H1 (cell line): ENCODE measurements around the gene RAD23B. TPM values are rescaled to one million over a fixed set of nuclear protein-coding genes. Genes with fewer than 3 reads are reported as not detected.

ENCODE experiments used
- CTCF ChIA-PET: fragments of 300-600 bp; sonication (Branson Sonifier 250); formaldehyde crosslinking; loops from one replicate; lab custom pipeline; 2021; ENCODE audit not compliant: partially characterized antibody; lab: Charles Lee
- POLR2A ChIA-PET: fragments of 300-600 bp; sonication (Branson Sonifier 250); formaldehyde crosslinking; loops from one replicate; lab custom pipeline; 2021; ENCODE audit warnings: inconsistent platforms; ENCODE audit not compliant: partially characterized antibody; lab: Charles Lee
- DNase-seq, 2 experiments: peaks; one replicate each; pipeline versions ENCODE4 v3.0.0 to v3.0.0-alpha.2; 2010 to 2022; ENCODE audit warnings: low spot score in 2 of 2, low read depth in 1 of 2, mixed read lengths in 1 of 2
- FAIRE-seq: peaks from 2 replicates; lab custom pipeline; 2011; peaks lifted over from hg19 to GRCh38; lab: Jason Lieb, UNC
- H2AFZ ChIP-seq: 2 replicates; pipeline ENCODE4 v1.8.1; 2012; ENCODE audit warnings: low read length, inconsistent platforms
- H2AK5ac ChIP-seq: 2 replicates; pipeline ENCODE4 v1.6.1; 2013; ENCODE audit warnings: low read depth, low read length
- H2BK120ac ChIP-seq: replicated peaks from 2 replicates; pipeline ENCODE3; 2013; ENCODE audit warnings: low read depth, low read length, inconsistent platforms
- H2BK12ac ChIP-seq: 2 replicates; pipeline ENCODE4 v1.6.1; 2013; ENCODE audit warnings: low read depth, low read length
- H2BK15ac ChIP-seq: 2 replicates; pipeline ENCODE4 v1.6.1; 2013; ENCODE audit warnings: low read length
- H2BK20ac ChIP-seq: 2 replicates; pipeline ENCODE4 v1.6.1; 2013; ENCODE audit warnings: low read length
- H2BK5ac ChIP-seq: 2 replicates; pipeline ENCODE4 v1.6.1; 2013; ENCODE audit warnings: low read depth, low read length
- H3K14ac ChIP-seq: 2 replicates; pipeline ENCODE4 v1.6.1; 2013; ENCODE audit warnings: inconsistent platforms; ENCODE audit not compliant: insufficient read length
- H3K18ac ChIP-seq: 2 replicates; pipeline ENCODE4 v1.6.1; 2013; ENCODE audit warnings: low read length; ENCODE audit errors: extremely low read depth
- H3K23ac ChIP-seq: 2 replicates; pipeline ENCODE4 v1.6.1; 2013; ENCODE audit warnings: inconsistent platforms; ENCODE audit not compliant: insufficient read length
- H3K23me2 ChIP-seq: 2 replicates; pipeline ENCODE4 v1.6.1; 2013; ENCODE audit warnings: low read depth, low read length
- H3K27ac ChIP-seq: 2 replicates; pipeline ENCODE4 v1.6.1; 2011; ENCODE audit warnings: low read depth, low read length, inconsistent platforms
- H3K27me3 ChIP-seq, 4 experiments: replicated peaks in 1 of 4; 1 replicate in 1 of 4; 2 replicates in 3 of 4; pipeline versions ENCODE4 v1.6.1 to v1.8.1; 2011 to 2013; ENCODE audit warnings: low read length in 3 of 4, mild to moderate bottlenecking in 3 of 4, inconsistent platforms in 2 of 4, mixed read lengths in 2 of 4, moderate library complexity in 1 of 4; ENCODE audit not compliant: control insufficient read depth in 3 of 4, insufficient read depth in 3 of 4; ENCODE audit errors: extremely low read depth in 1 of 4
- H3K36me3 ChIP-seq, 4 experiments: 2 replicates each; pipeline versions ENCODE4 v1.6.1 to v1.8.1; 2011 to 2013; ENCODE audit warnings: mild to moderate bottlenecking in 4 of 4, low read length in 3 of 4, moderate library complexity in 2 of 4, control low read depth in 1 of 4, inconsistent platforms in 1 of 4; ENCODE audit not compliant: insufficient read depth in 4 of 4, control insufficient read depth in 2 of 4
- H3K4ac ChIP-seq: replicated peaks from 2 replicates; pipeline ENCODE3; 2013; ENCODE audit warnings: low read length, low read depth, mixed read lengths, inconsistent platforms; ENCODE audit not compliant: insufficient read length
- H3K4me1 ChIP-seq, 4 experiments: replicated peaks in 1 of 4; 1 replicate in 1 of 4; 2 replicates in 3 of 4; pipeline versions ENCODE4 v1.6.1 to v1.8.1; 2011 to 2013; ENCODE audit warnings: low read length in 3 of 4, inconsistent platforms in 2 of 4, mixed read lengths in 1 of 4; ENCODE audit not compliant: insufficient read depth in 4 of 4, control insufficient read depth in 3 of 4
- H3K4me2 ChIP-seq, 2 experiments: 2 replicates each; pipeline versions ENCODE4 v1.6.1 to v1.8.1; 2011 to 2013; ENCODE audit warnings: low read depth in 2 of 2, low read length in 2 of 2, control low read depth in 1 of 2, inconsistent platforms in 1 of 2, mild to moderate bottlenecking in 1 of 2; ENCODE audit not compliant: insufficient read depth in 1 of 2
- H3K4me3 ChIP-seq, 4 experiments: fragments of 200-600, 300-600 bp in 1 of 4; sonication (generic), shearing (Covaris generic), sonication (Bioruptor Twin) in 1 of 4; 2 replicates each; pipeline versions ENCODE4 v1.5.1 to v1.8.1; 2011 to 2016; ENCODE audit warnings: low read length in 4 of 4, low read depth in 3 of 4, control low read depth in 2 of 4, inconsistent platforms in 2 of 4, mild to moderate bottlenecking in 2 of 4, mixed read lengths in 1 of 4, moderate library complexity in 1 of 4; ENCODE audit not compliant: insufficient read depth in 2 of 4; ENCODE audit errors: extremely low read depth in 1 of 4
- H3K56ac ChIP-seq: replicated peaks from 2 replicates; pipeline ENCODE3; 2013; ENCODE audit warnings: low read depth, mild to moderate bottlenecking, mixed read lengths, low read length, inconsistent platforms; ENCODE audit not compliant: insufficient read length
- H3K79me1 ChIP-seq: 2 replicates; pipeline ENCODE4 v1.6.1; 2013; ENCODE audit warnings: low read depth, low read length, control low read depth
- H3K79me2 ChIP-seq, 2 experiments: 2 replicates each; pipeline versions ENCODE4 v1.6.1 to v1.8.1; 2012 to 2013; ENCODE audit warnings: low read length in 2 of 2, mild to moderate bottlenecking in 2 of 2, inconsistent platforms in 1 of 2; ENCODE audit not compliant: insufficient read depth in 2 of 2, control insufficient read depth in 1 of 2
- H3K9ac ChIP-seq, 4 experiments: replicated peaks in 1 of 4; 1 replicate in 1 of 4; 2 replicates in 3 of 4; pipeline versions ENCODE4 v1.6.1 to v1.8.1; 2011 to 2013; ENCODE audit warnings: low read depth in 3 of 4, low read length in 3 of 4, control low read depth in 2 of 4, mild to moderate bottlenecking in 2 of 4, moderate library complexity in 2 of 4, inconsistent platforms in 1 of 4; ENCODE audit errors: extremely low read depth in 1 of 4
- H3K9me3 ChIP-seq, 2 experiments: 2 replicates each; pipeline versions ENCODE4 v1.6.1 to v1.8.1; 2012 to 2013; ENCODE audit warnings: mild to moderate bottlenecking in 2 of 2, moderate library complexity in 2 of 2, control low read depth in 1 of 2, inconsistent platforms in 1 of 2, low read depth in 1 of 2, low read length in 1 of 2, mixed read lengths in 1 of 2; ENCODE audit not compliant: insufficient read depth in 2 of 2
- H4K20me1 ChIP-seq, 2 experiments: replicated peaks in 1 of 2; 2 replicates each; pipeline versions ENCODE3 to v1.8.1; 2011 to 2013; ENCODE audit warnings: inconsistent platforms in 2 of 2, low read length in 2 of 2, mild to moderate bottlenecking in 1 of 2; ENCODE audit not compliant: insufficient read depth in 2 of 2, control insufficient read depth in 1 of 2
- H4K5ac ChIP-seq: 2 replicates; pipeline ENCODE4 v1.6.1; 2013; ENCODE audit warnings: low read length, low read depth, mixed read lengths, inconsistent platforms; ENCODE audit not compliant: insufficient read length
- H4K8ac ChIP-seq: 2 replicates; pipeline ENCODE4 v1.8.0; 2013; ENCODE audit warnings: mild to moderate bottlenecking, moderate library complexity, low read length, inconsistent platforms; ENCODE audit not compliant: insufficient read depth; ENCODE audit errors: extremely low read depth
- H4K91ac ChIP-seq: replicated peaks from 2 replicates; pipeline ENCODE3; 2013; ENCODE audit warnings: low read length, mixed read lengths, inconsistent platforms; ENCODE audit not compliant: insufficient read length
- ATF2 ChIP-seq: IDR thresholded peaks from 2 replicates; pipeline ENCODE4 v1.6.1; 2012; ENCODE audit warnings: low read length, inconsistent platforms
- BACH1 ChIP-seq: IDR thresholded peaks from 2 replicates; pipeline ENCODE4 v1.6.1; 2012; ENCODE audit warnings: low read length, improper control_type of control experiment
- BCL11A ChIP-seq, 2 experiments: IDR thresholded peaks; one replicate each; pipeline ENCODE4 v1.6.1; 2011; ENCODE audit warnings: low read depth in 2 of 2, low read length in 2 of 2, mild to moderate bottlenecking in 2 of 2
- CBX5 ChIP-seq: fragments of 300-800, 300-1000 bp; sonication (generic); IDR thresholded peaks from 2 replicates; pipeline ENCODE4 v1.7.1; 2016; ENCODE audit warnings: antibody characterized with exemption, low read length, low read depth
- CEBPB ChIP-seq: IDR thresholded peaks from 2 replicates; pipeline ENCODE4 v1.6.1; 2012; ENCODE audit warnings: low read depth, low read length
- FOSL1 ChIP-seq: IDR thresholded peaks from 2 replicates; pipeline ENCODE4 v1.6.1; 2011; ENCODE audit warnings: mild to moderate bottlenecking, low read depth, low read length, moderate library complexity; ENCODE audit not compliant: insufficient read depth
- POLR2A ChIP-seq, 2 experiments: IDR thresholded peaks; 1 replicate in 1 of 2; 2 replicates in 1 of 2; pipeline ENCODE4 v1.6.1; 2011; ENCODE audit warnings: low read depth in 2 of 2, low read length in 2 of 2, mild to moderate bottlenecking in 2 of 2; ENCODE audit errors: control extremely low read depth in 1 of 2
- POU5F1 ChIP-seq: IDR thresholded peaks from 2 replicates; pipeline ENCODE4 v1.6.1; 2011; ENCODE audit warnings: low read depth, mild to moderate bottlenecking, low read length, moderate library complexity
- RBBP5 ChIP-seq: IDR thresholded peaks from 2 replicates; pipeline ENCODE4 v1.7.1; 2012; ENCODE audit warnings: low read depth, mild to moderate bottlenecking, inconsistent platforms, low read length, moderate library complexity, borderline replicate concordance
- RXRA ChIP-seq: IDR thresholded peaks from 2 replicates; pipeline ENCODE4 v1.6.1; 2011; ENCODE audit warnings: low read depth, mild to moderate bottlenecking, low read length, moderate library complexity; ENCODE audit not compliant: insufficient read depth
- SP2 ChIP-seq: IDR thresholded peaks from 2 replicates; pipeline ENCODE4 v1.6.1; 2012; ENCODE audit warnings: mild to moderate bottlenecking, low read length, inconsistent platforms
- WGBS, 2 experiments: shearing (Covaris generic) in 1 of 2; methylation state at CpG; one replicate each; pipeline versions ENCODE4 v1.1.6 to v1.1.7; 2013 to 2015; ENCODE audit warnings: low lambda C conversion rate in 2 of 2, mixed read lengths in 2 of 2, inconsistent platforms in 1 of 2, low coverage in 1 of 2, missing lambda C conversion rate in 1 of 2; ENCODE audit not compliant: insufficient replicate concordance in 2 of 2, insufficient coverage in 1 of 2, insufficient read length in 1 of 2; ENCODE audit errors: extremely low coverage in 1 of 2, missing lambda C conversion rate in 1 of 2; 5-methylcytosine and 5-hydroxymethylcytosine counted together
- polyA plus RNA-seq, 7 experiments: library from polyadenylated mRNA; depleted of rRNA in 3 of 7; stranded (reverse) in 5 of 7; unstranded in 2 of 7; fragments of >200 nt in 5 of 7; fragments of 200-250 nt in 2 of 7; gene quantifications; 1 replicate in 5 of 7; 2 replicates in 1 of 7; 4 replicates in 1 of 7; pipeline versions ENCODE4 v1.2.1 to v1.2.3, GENCODE V29; 2011 to 2013; ENCODE audit warnings: missing spikeins in 2 of 7, mixed read lengths in 2 of 7
- total RNA-seq: library from RNA; stranded (reverse); fragmentation: NEBNext Ultra II Directional; extraction: Animal tissue kit (Norgen Biotek cat#: 25700); gene quantifications from 2 replicates; pipeline ENCODE4 v1.2.1, GENCODE V29; 2021
- TF ChIP-seq, protein P1 (sequence below): IDR thresholded peaks from 2 replicates; pipeline ENCODE4 v1.6.1; 2011; ENCODE audit warnings: low read depth, mild to moderate bottlenecking, low read length; ENCODE audit not compliant: insufficient read depth

RAD23B gene
- total and polyA plus RNA-seq, 2 of the 8 experiments (the other 6 are each of a cell fraction or from before 2014, with no cell fraction given): 97.1 to 165 TPM

DNA sequence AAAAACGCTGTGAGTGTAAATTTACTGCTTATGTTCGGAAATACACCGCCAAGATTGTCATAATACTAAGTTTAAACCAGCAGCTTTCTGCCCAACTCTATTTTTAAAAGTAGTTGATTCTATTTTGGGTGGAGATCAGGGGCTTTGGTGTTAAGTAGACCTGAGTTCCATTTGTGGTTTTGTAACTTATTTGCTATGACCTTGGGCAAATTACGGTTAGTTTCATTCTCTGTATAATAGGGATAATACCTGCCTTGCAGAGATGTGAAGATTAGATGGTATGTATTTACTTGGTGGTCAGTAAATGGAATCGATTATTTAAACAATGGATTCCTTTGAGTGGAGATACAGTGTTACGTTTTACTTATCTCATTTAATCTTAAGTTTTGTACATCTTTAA is 1.6 kb downstream of the RAD23B start:
- Histone ChIP-seq H2BK5ac (no peak overlapping the region), H3K14ac (no peak overlapping the region), H3K23ac (no peak overlapping the region), H3K27ac (peak overlapping the region; percentile 97; the same call in 1 of the 2 replicates), H2BK120ac (no peak overlapping the region), H2AFZ (no peak overlapping the region), H2AK5ac (no peak overlapping the region), H3K4ac (peak overlapping the region; percentile 13), H3K79me2 (peaks cover 48 to 64% of the 10 kb centered on the region in 2 experiments), H3K4me2 (peak overlapping the region; percentile 73 to 77), H3K27me3 (no peaks in the 10 kb centered on the region), H3K4me1 (peaks cover 0 to 10% (median 2%) of the 10 kb centered on the region in 4 experiments; a peak in 3 of 7 replicates), H4K91ac (no peak overlapping the region), H3K23me2 (peaks cover 8% of the 10 kb centered on the region), H3K79me1 (no peaks in the 10 kb centered on the region; the same call in 1 of the 2 replicates), H3K4me3 (peak overlapping the region; percentile 75 to 87 (median 82)), H3K9ac (peak overlapping the region; percentile 68 to 98 (median 86); a peak in 6 of 7 replicates), H2BK15ac (no peak overlapping the region), H3K18ac (no peak overlapping the region), H4K8ac (no peak overlapping the region), H4K5ac (peak overlapping the region; percentile 85), H3K36me3 (no peaks in the 10 kb centered on the region; a peak in 1 of 8 replicates), H3K56ac (no peak overlapping the region), H3K9me3 (no peaks in the 10 kb centered on the region), H4K20me1 (peaks cover 13% of the 10 kb centered on the region in 2 experiments), H2BK12ac (no peak overlapping the region), H2BK20ac (no peak overlapping the region)
- DNase-seq (no peak), FAIRE-seq (no peak)
- CTCF ChIA-PET: interaction anchor here (0.9 to 1.3 kb wide), 2 partner anchors 11 to 56 kb away, joined by 3 to 5 read pairs; no protein-coding TSS in a partner anchor
- WGBS, 2 experiments: 9% methylated on average over 6 of the region's 6 CpGs; no CpG with 5 or more reads in 1 of the 2 experiments
- POLR2A ChIA-PET: interaction anchor here (0.6 to 2.2 kb wide), 13 partner anchors 8 to 1420 kb away, joined by 3 to 10 read pairs (median 4); no protein-coding TSS in a partner anchor
- TF ChIP-seq BACH1: no peak
- TF ChIP-seq CEBPB: no peak
- no peak for TF ChIP-seq POLR2A (IDR thresholded peaks at IDR 0.05; ENCODE audit: control extremely low read depth in 1 of 2, low read depth in 2 of 2, low read length in 2 of 2)
- TF ChIP-seq FOSL1: no peak
- no peak for TF ChIP-seq ATF2
- TF ChIP-seq RXRA: no peak
- no peak for TF ChIP-seq RBBP5
- TF ChIP-seq CBX5: no peak
- no peak for TF ChIP-seq BCL11A (IDR thresholded peaks at IDR 0.05; ENCODE audit: low read depth in 2 of 2, low read length in 2 of 2)
- TF ChIP-seq, protein P1, sequence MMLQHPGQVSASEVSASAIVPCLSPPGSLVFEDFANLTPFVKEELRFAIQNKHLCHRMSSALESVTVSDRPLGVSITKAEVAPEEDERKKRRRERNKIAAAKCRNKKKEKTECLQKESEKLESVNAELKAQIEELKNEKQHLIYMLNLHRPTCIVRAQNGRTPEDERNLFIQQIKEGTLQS: no peak
- no peak for TF ChIP-seq SP2
- no peak for TF ChIP-seq POU5F1
